BJ (cell line): Measurements from ENCODE around the gene PFKP. TPM values are rescaled to one million over a fixed set of nuclear protein-coding genes. Genes with fewer than 3 reads are reported as not detected.

Source experiments
- CTCF ChIA-PET: fragments of 350-600 bp; formaldehyde crosslinking; extraction: SDS; loops from one replicate; lab custom pipeline; 2021; ENCODE audit warnings: antibody characterized with exemption, inconsistent platforms; lab: Yijun Ruan, JAX
- POLR2A ChIA-PET: fragments of 300-600 bp; sonication (Branson Sonifier 250); formaldehyde crosslinking; extraction: SDS; loops from one replicate; lab custom pipeline; 2021; ENCODE audit warnings: antibody characterized with exemption; lab: Charles Lee
- DNase-seq: peaks from one replicate; pipeline ENCODE4 v3.0.0-alpha.2; 2011; ENCODE audit warnings: low read depth
- H3K27me3 ChIP-seq: 2 replicates; pipeline ENCODE4 v1.6.0; 2011; ENCODE audit warnings: low read length; ENCODE audit not compliant: control insufficient read depth, insufficient read depth
- H3K36me3 ChIP-seq: 2 replicates; pipeline ENCODE4 v1.5.1; 2011; ENCODE audit warnings: low read length; ENCODE audit not compliant: control insufficient read depth, insufficient read depth
- H3K4me3 ChIP-seq: 2 replicates; pipeline ENCODE4 v1.5.1; 2011; ENCODE audit warnings: low read depth, mild to moderate bottlenecking, control low read depth, low read length
- CTCF ChIP-seq: IDR thresholded peaks from 2 replicates; pipeline ENCODE4 v1.5.1; 2011; ENCODE audit warnings: low read depth, mild to moderate bottlenecking, control low read depth, inconsistent platforms, low read length, moderate library complexity; ENCODE audit not compliant: insufficient read depth
- polyA plus RNA-seq: library from polyadenylated mRNA; depleted of rRNA; stranded (reverse); fragments of >200 nt; gene quantifications from 2 replicates; pipeline ENCODE4 v1.2.3, GENCODE V29; 2011

PFKP gene
- polyA plus RNA-seq, 1 experiment, result 138 TPM

- DNase-seq, result no peak
- ChIA-PET CTCF (no interaction called here), POLR2A (no interaction called here)
- Histone ChIP-seq H3K27me3 (no peaks in the 10 kb centered on the region), H3K36me3 (peaks cover 50% of the 10 kb centered on the region), H3K4me3 (no peak overlapping the region)
- no peak for TF ChIP-seq CTCF
Observed at GRCh38 chr10:3109633-3110032, 42.3 kb downstream of the PFKP start.

GRCh38 chr10:3110782-3111620, 43.7 kb downstream of the PFKP start:
- TF ChIP-seq CTCF, result no peak
- Histone ChIP-seq H3K36me3 (peaks cover 46% of the 10 kb centered on the region), H3K27me3 (no peaks in the 10 kb centered on the region), H3K4me3 (no peak overlapping the region)
- no peak for DNase-seq
- ChIA-PET POLR2A (no interaction called here), CTCF (interaction anchor here (0.8 kb wide), 1 partner anchor 10 kb away, joined by 3 read pairs; no protein-coding TSS in a partner anchor)

GRCh38 chr10:3111621-3112163, 44.3 kb downstream of the PFKP start:
- Histone ChIP-seq H3K4me3 (no peak overlapping the region), H3K27me3 (no peaks in the 10 kb centered on the region), H3K36me3 (peaks cover 47% of the 10 kb centered on the region)
- DNase-seq, result no peak
- CTCF ChIA-PET, result interaction anchor here (0.8 kb wide), 1 partner anchor 10 kb away, joined by 3 read pairs; no protein-coding TSS in a partner anchor
- no peak for TF ChIP-seq CTCF
- POLR2A ChIA-PET, result no interaction called here

GRCh38 chr10:3113343-3113720, 46.0 kb downstream of the PFKP start:
- no peak overlapping the region for H3K4me3 ChIP-seq
- H3K36me3 ChIP-seq, result peaks cover 46% of the 10 kb centered on the region
- H3K27me3 ChIP-seq, result no peaks in the 10 kb centered on the region
- TF ChIP-seq CTCF, result no peak
- CTCF ChIA-PET, result no interaction called here
- POLR2A ChIA-PET, result no interaction called here
- DNase-seq, result no peak

- ChIA-PET CTCF (no interaction called here), POLR2A (no interaction called here)
- no peaks in the 10 kb centered on the region for H3K27me3 ChIP-seq
- H3K4me3 ChIP-seq, result no peak overlapping the region
- peaks cover 37% of the 10 kb centered on the region for H3K36me3 ChIP-seq
- no peak for TF ChIP-seq CTCF
- no peak for DNase-seq
Observed at GRCh38 chr10:3115685-3116084, 48.3 kb downstream of the PFKP start.
